Panc1 (cell line): Measurements from ENCODE around the gene NYAP2. TPM values are rescaled to one million over a fixed set of nuclear protein-coding genes. Genes with fewer than 3 reads are reported as not detected.

Source experiments
- ATAC-seq: fragments of 200-7000 bp; cut with Tn5 transposase; 2 replicates; pipeline ENCODE4 v1.9.1; 2020; ENCODE audit warnings: mild to moderate bottlenecking, moderate library complexity
- BruUV-seq: library from RNA; stranded (reverse); fragments of 400-500 nt; replicated peaks from 2 replicates; lab custom pipeline; 2021; lab: Mats Ljungman, UMichigan
- CTCF ChIA-PET: fragments of 300-600 bp; sonication (Branson Sonifier 250); formaldehyde crosslinking; loops from one replicate; lab custom pipeline; 2022; ENCODE audit warnings: antibody characterized with exemption; lab: Charles Lee
- POLR2A ChIA-PET: fragments of 300-600 bp; sonication (Branson Sonifier 250); formaldehyde crosslinking; loops from one replicate; lab custom pipeline; 2022; ENCODE audit warnings: antibody characterized with exemption; lab: Charles Lee
- DNase-seq: peaks from one replicate; pipeline ENCODE4 v3.0.0-alpha.2; 2010; ENCODE audit warnings: low read depth, low spot score
- H3K27ac ChIP-seq: 2 replicates; pipeline ENCODE4 v1.5.1; 2011; ENCODE audit warnings: mild to moderate bottlenecking, low read length, inconsistent platforms
- H3K27me3 ChIP-seq: fragments of 200-500 bp; sonication (Bioruptor generic); 2 replicates; pipeline ENCODE4 v1.6.0; 2014; ENCODE audit warnings: low read length, inconsistent platforms; ENCODE audit not compliant: control insufficient read depth, insufficient read depth
- H3K36me3 ChIP-seq: fragments of 200-500 bp; sonication (Bioruptor generic); 2 replicates; pipeline ENCODE4 v1.5.1; 2014; ENCODE audit warnings: inconsistent platforms, mild to moderate bottlenecking, low read length, moderate library complexity; ENCODE audit not compliant: control insufficient read depth, insufficient read depth
- H3K4me1 ChIP-seq: 2 replicates; pipeline ENCODE4 v1.5.1; 2011; ENCODE audit warnings: inconsistent platforms, mild to moderate bottlenecking, low read length, moderate library complexity; ENCODE audit not compliant: control insufficient read depth, insufficient read depth
- H3K4me3 ChIP-seq, 2 experiments: 2 replicates each; pipeline ENCODE4 v1.5.1; 2011 to 2012; ENCODE audit warnings: low read depth in 2 of 2, low read length in 2 of 2, mild to moderate bottlenecking in 2 of 2, inconsistent platforms in 1 of 2, moderate library complexity in 1 of 2
- H3K9me3 ChIP-seq: fragments of 200-500 bp; sonication (Bioruptor generic); 2 replicates; pipeline ENCODE4 v1.5.1; 2014; ENCODE audit warnings: low read depth, mild to moderate bottlenecking, inconsistent platforms, low read length, moderate library complexity; ENCODE audit not compliant: control insufficient read depth, insufficient read depth
- POLR2AphosphoS5 ChIP-seq: IDR thresholded peaks from 2 replicates; pipeline ENCODE4 v1.6.1; 2012; ENCODE audit warnings: mild to moderate bottlenecking, low read depth, low read length, moderate library complexity
- SIN3A ChIP-seq: IDR thresholded peaks from 2 replicates; pipeline ENCODE4 v1.6.1; 2012; ENCODE audit warnings: low read depth, mild to moderate bottlenecking, low read length, moderate library complexity, borderline replicate concordance; ENCODE audit not compliant: insufficient read depth
- TCF7L2 ChIP-seq: IDR thresholded peaks from 2 replicates; pipeline ENCODE4 v1.6.1; 2011; ENCODE audit warnings: mild to moderate bottlenecking, low read depth, low read length, inconsistent platforms
- in situ Hi-C: cut with HindIII; loops from 2 replicates; pipeline ENCODE4 v1.10.0; 2016; ENCODE audit warnings: low sequenced_read_pairs, low pct_unique_long_range_greater_than_20kb
- intact Hi-C: fragments of 100-400 bp; cut with micrococcal nuclease; formaldehyde crosslinking; loops from one replicate; pipeline ENCODE4 v1.10.0; 2022; ENCODE audit not compliant: unreplicated experiment
- total RNA-seq: library from RNA; stranded (reverse); gene quantifications from one replicate; pipeline ENCODE4 v1.2.1, GENCODE V29; 2021; ENCODE audit not compliant: unreplicated experiment
- TF ChIP-seq, protein P1 (sequence below): fragments of 450-650 bp; IDR thresholded peaks from 2 replicates; pipeline ENCODE4 v1.5.1; 2017; ENCODE audit warnings: mild to moderate bottlenecking
- TF ChIP-seq, protein P2 (sequence below), 2 experiments: IDR thresholded peaks; 2 replicates each; pipeline ENCODE4 v1.6.1; 2011 to 2012; ENCODE audit warnings: low read depth in 2 of 2, control low read depth in 1 of 2, low read length in 1 of 2, mild to moderate bottlenecking in 1 of 2, moderate library complexity in 1 of 2; ENCODE audit not compliant: insufficient read depth in 1 of 2

The NYAP2 gene
- total RNA-seq, 1 experiment from 2014 or later, result not detected

DNA sequence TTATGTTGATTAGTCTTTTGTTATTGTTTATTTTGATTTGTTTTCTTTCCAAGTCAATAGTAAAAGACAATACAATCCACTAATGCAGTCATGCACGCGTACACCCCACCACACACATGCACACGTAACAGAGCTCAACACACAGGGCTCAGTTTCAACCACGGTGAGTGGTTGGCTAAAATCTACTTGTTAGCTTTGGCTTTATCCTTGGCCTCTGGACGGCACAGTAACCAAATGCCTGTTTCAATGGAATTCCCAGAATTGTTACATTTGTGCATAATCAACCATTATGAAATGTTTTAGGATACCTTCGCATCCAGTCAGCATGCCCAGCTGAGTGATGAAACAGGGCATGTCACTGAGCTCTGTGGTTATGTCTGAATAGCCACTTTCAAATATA, 53.2 kb downstream of the NYAP2 start:
- no peaks in the 10 kb centered on the region for H3K36me3 ChIP-seq
- DNase-seq (no peak), ATAC-seq (no peak)
- intact Hi-C loops (no loop called here), in situ Hi-C loops (no loop called here)
- BruUV-seq, result no TSS peak
- H3K9me3 ChIP-seq, result no peaks in the 10 kb centered on the region
- TF ChIP-seq POLR2AphosphoS5 (no peak), SIN3A (no peak), TCF7L2 (no peak)
- TF ChIP-seq, protein P1, sequence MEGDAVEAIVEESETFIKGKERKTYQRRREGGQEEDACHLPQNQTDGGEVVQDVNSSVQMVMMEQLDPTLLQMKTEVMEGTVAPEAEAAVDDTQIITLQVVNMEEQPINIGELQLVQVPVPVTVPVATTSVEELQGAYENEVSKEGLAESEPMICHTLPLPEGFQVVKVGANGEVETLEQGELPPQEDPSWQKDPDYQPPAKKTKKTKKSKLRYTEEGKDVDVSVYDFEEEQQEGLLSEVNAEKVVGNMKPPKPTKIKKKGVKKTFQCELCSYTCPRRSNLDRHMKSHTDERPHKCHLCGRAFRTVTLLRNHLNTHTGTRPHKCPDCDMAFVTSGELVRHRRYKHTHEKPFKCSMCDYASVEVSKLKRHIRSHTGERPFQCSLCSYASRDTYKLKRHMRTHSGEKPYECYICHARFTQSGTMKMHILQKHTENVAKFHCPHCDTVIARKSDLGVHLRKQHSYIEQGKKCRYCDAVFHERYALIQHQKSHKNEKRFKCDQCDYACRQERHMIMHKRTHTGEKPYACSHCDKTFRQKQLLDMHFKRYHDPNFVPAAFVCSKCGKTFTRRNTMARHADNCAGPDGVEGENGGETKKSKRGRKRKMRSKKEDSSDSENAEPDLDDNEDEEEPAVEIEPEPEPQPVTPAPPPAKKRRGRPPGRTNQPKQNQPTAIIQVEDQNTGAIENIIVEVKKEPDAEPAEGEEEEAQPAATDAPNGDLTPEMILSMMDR, result no peak
- no peaks in the 10 kb centered on the region for H3K27me3 ChIP-seq
- ChIA-PET POLR2A (no interaction called here), CTCF (no interaction called here)
- no peak overlapping the region for H3K27ac ChIP-seq
- no peak overlapping the region for H3K4me3 ChIP-seq
- no peaks in the 10 kb centered on the region for H3K4me1 ChIP-seq

DNA sequence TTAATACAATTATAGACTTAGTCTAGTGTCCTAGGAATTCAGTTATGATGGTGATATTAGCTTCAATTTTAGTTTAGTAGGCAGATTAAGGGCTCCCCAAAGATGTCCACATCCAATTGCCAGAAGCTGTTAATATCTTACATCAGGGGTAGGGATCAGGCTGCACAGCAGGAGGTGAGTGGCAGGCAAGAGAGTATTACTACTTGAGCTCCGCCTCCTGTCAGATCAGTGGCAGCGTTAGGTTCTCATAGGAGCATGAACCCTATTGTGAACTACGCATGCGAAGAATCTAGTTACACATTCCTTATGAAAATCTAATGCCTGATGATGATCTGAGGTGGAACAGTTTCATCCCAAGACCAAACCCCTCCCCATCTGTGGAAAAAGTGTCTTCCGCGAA, 54.9 kb downstream of the NYAP2 start:
- no peak for TF ChIP-seq SIN3A
- TF ChIP-seq, protein P1, result no peak
- TF ChIP-seq, protein P2, sequence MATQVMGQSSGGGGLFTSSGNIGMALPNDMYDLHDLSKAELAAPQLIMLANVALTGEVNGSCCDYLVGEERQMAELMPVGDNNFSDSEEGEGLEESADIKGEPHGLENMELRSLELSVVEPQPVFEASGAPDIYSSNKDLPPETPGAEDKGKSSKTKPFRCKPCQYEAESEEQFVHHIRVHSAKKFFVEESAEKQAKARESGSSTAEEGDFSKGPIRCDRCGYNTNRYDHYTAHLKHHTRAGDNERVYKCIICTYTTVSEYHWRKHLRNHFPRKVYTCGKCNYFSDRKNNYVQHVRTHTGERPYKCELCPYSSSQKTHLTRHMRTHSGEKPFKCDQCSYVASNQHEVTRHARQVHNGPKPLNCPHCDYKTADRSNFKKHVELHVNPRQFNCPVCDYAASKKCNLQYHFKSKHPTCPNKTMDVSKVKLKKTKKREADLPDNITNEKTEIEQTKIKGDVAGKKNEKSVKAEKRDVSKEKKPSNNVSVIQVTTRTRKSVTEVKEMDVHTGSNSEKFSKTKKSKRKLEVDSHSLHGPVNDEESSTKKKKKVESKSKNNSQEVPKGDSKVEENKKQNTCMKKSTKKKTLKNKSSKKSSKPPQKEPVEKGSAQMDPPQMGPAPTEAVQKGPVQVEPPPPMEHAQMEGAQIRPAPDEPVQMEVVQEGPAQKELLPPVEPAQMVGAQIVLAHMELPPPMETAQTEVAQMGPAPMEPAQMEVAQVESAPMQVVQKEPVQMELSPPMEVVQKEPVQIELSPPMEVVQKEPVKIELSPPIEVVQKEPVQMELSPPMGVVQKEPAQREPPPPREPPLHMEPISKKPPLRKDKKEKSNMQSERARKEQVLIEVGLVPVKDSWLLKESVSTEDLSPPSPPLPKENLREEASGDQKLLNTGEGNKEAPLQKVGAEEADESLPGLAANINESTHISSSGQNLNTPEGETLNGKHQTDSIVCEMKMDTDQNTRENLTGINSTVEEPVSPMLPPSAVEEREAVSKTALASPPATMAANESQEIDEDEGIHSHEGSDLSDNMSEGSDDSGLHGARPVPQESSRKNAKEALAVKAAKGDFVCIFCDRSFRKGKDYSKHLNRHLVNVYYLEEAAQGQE (IDR thresholded peaks at IDR 0.05; ENCODE audit: insufficient read depth in 1 of 2, low read depth in 2 of 2, low read length in 1 of 2), result no peak
- no peak for TF ChIP-seq POLR2AphosphoS5
- no peak for TF ChIP-seq TCF7L2
- intact Hi-C loops, result no loop called here
- DNase-seq (no peak), ATAC-seq (no peak)
- no peak overlapping the region for H3K27ac ChIP-seq
- no peaks in the 10 kb centered on the region for H3K4me1 ChIP-seq
- H3K27me3 ChIP-seq, result no peaks in the 10 kb centered on the region
- no TSS peak for BruUV-seq
- H3K4me3 ChIP-seq, result no peak overlapping the region
- ChIA-PET CTCF (no interaction called here), POLR2A (no interaction called here)
- no peaks in the 10 kb centered on the region for H3K9me3 ChIP-seq
- H3K36me3 ChIP-seq, result no peaks in the 10 kb centered on the region
- in situ Hi-C loops, result no loop called here
